Superior temporal gyrus (tissue), 1 donor: Measurements from ENCODE around the gene SUSD2.
"Not testable (repeated sequence)": the region's sequence is repeated elsewhere in the genome, so short reads cannot be mapped to it uniquely, and the experiment has no call there.

Experiments
- DNase-seq: peaks from one replicate; pipeline ENCODE4 v3.0.0-alpha.2; 2016; ENCODE audit errors: extremely low spot score

SUSD2 gene

GRCh38 chr22:24176630-24177029 lies 4.7 kb upstream of the SUSD2 start:
- DNase-seq, result no peak

GRCh38 chr22:24177045-24177444 lies 4.2 kb upstream of the SUSD2 start:
- DNase-seq, result no peak

- no peak for DNase-seq
Observed at GRCh38 chr22:24177456-24177855, 3.8 kb upstream of the SUSD2 start.

- no peak for DNase-seq
Observed at GRCh38 chr22:24178021-24178431, 3.3 kb upstream of the SUSD2 start.

- DNase-seq, result no peak
Observed at GRCh38 chr22:24178502-24179440, 2.5 kb upstream of the SUSD2 start.

GRCh38 chr22:24179478-24180210 lies 1.6 kb upstream of the SUSD2 start:
- no peak for DNase-seq

GRCh38 chr22:24180316-24181087 lies 785 bp upstream of the SUSD2 start:
- no peak for DNase-seq

GRCh38 chr22:24181996-24182899 lies 961 bp downstream of the SUSD2 start:
- DNase-seq, result no peak

GRCh38 chr22:24182900-24183246 lies 1.6 kb downstream of the SUSD2 start:
- not testable (repeated sequence) for DNase-seq

GRCh38 chr22:24183321-24184031 lies 2.2 kb downstream of the SUSD2 start:
- no peak for DNase-seq

GRCh38 chr22:24184057-24184798 lies 2.9 kb downstream of the SUSD2 start:
- DNase-seq, result no peak

- no peak for DNase-seq
Observed at GRCh38 chr22:24185001-24185500, 3.8 kb downstream of the SUSD2 start.

- no peak for DNase-seq
Observed at GRCh38 chr22:24185501-24186351, 4.4 kb downstream of the SUSD2 start.

GRCh38 chr22:24186352-24186740 lies 5.1 kb downstream of the SUSD2 start:
- no peak for DNase-seq

- no peak for DNase-seq
Observed at GRCh38 chr22:24186892-24187670, 5.8 kb downstream of the SUSD2 start.

GRCh38 chr22:24187731-24188644 lies 6.7 kb downstream of the SUSD2 start:
- DNase-seq, result no peak
